Naive B cell (primary cell): ENCODE measurements around the gene GEMIN7. TPM values are rescaled to one million over a fixed set of nuclear protein-coding genes. Genes with fewer than 3 reads are reported as not detected.
"Not testable (repeated sequence)": the region's sequence is repeated elsewhere in the genome, so short reads cannot be mapped to it uniquely, and the experiment has no call there.

Source experiments
- ATAC-seq, 2 donors: fragments of 150-1000 bp; cut with Tn5 transposase; 2 replicates each; pipeline ENCODE4 v1.10.0; 2021; ENCODE audit warnings: low read depth in 2 of 2, mild to moderate bottlenecking in 2 of 2, moderate library complexity in 2 of 2
- DNase-seq: peaks from one replicate; pipeline ENCODE4 v3.0.0; 2022
- H3K27ac Mint-ChIP-seq, 6 donors: one replicate each; pipeline ENCODE4 v1.8.0; 2020 to 2022; ENCODE audit warnings: mild to moderate bottlenecking in 6 of 6, mixed read lengths in 6 of 6, moderate library complexity in 5 of 6, inconsistent platforms in 2 of 6
- H3K27me3 Mint-ChIP-seq, 3 donors: one replicate each; pipeline ENCODE4 v1.8.0; 2021 to 2022; ENCODE audit warnings: mixed read lengths in 3 of 3, mild to moderate bottlenecking in 1 of 3
- H3K36me3 Mint-ChIP-seq, 2 donors: one replicate each; pipeline ENCODE4 v1.8.0; 2020 to 2022; ENCODE audit warnings: mixed read lengths in 2 of 2, inconsistent platforms in 1 of 2, mild to moderate bottlenecking in 1 of 2
- H3K4me1 Mint-ChIP-seq, 3 donors: one replicate each; pipeline ENCODE4 v1.8.0; 2020 to 2022; ENCODE audit warnings: mixed read lengths in 3 of 3, inconsistent platforms in 1 of 3, mild to moderate bottlenecking in 1 of 3, moderate library complexity in 1 of 3
- H3K4me3 Mint-ChIP-seq, 8 donors: one replicate each; pipeline ENCODE4 v1.8.0; 2020 to 2022; ENCODE audit warnings: mild to moderate bottlenecking in 8 of 8, mixed read lengths in 8 of 8, moderate library complexity in 8 of 8, inconsistent platforms in 2 of 8
- H3K9me3 Mint-ChIP-seq, 7 donors: one replicate each; pipeline ENCODE4 v1.8.0; 2020 to 2022; ENCODE audit warnings: mixed read lengths in 7 of 7, mild to moderate bottlenecking in 5 of 7, inconsistent platforms in 2 of 7, moderate library complexity in 1 of 7
- polyA plus RNA-seq, 6 donors: library from polyadenylated mRNA; unstranded; fragments of 300-500 nt; fragmentation: Illumina TruSeq; gene quantifications; one replicate each; pipeline ENCODE4 v1.2.3, GENCODE V29; 2021; ENCODE audit warnings: low read depth in 6 of 6

The GEMIN7 gene
- polyA plus RNA-seq, 6 donors from 2014 or later = 86.8 to 138 (median 102) TPM

GRCh38 chr19:45107621-45108150, 28.6 kb downstream of the GEMIN7 start:
- Mint-ChIP-seq H3K4me3 (peak overlapping the region in 4 of 8 donors; percentile 33 to 65 (median 52)), H3K27me3 (no peaks in the 10 kb centered on the region), H3K36me3 (no peaks in the 10 kb centered on the region), H3K9me3 (no peaks in the 10 kb centered on the region), H3K27ac (peak overlapping the region in 3 of 6 donors; percentile 38 to 76 (median 50)), H3K4me1 (peaks cover 46 to 83% (median 77%) of the 10 kb centered on the region in 3 donors)
- DNase-seq = no peak
- ATAC-seq = no peak

DNA sequence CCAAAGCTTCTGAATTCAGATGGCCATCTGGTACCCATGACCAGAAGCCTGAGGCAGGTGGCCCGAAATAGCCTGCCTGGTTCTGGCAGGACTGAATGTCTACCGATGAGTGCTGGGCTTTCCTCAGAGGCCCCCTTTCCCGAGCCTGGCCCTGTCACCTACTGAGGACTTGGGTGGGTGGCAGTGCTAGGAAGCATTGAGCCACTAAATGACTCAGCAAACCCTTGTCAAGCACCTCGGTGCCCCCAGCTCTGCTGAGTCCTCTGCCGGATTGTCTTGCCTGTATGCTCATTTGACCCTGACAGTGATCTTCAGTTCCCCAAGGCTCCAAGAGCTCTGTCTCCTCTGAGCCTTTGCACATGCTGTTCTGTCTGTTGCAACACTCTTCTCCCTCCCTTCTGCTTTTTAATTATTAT, 31.8 kb downstream of the GEMIN7 start:
- DNase-seq (no peak), ATAC-seq (no peak)
- no peaks in the 10 kb centered on the region for H3K9me3 Mint-ChIP-seq
- no peaks in the 10 kb centered on the region for H3K36me3 Mint-ChIP-seq
- H3K4me1 Mint-ChIP-seq = peaks cover 27 to 79% (median 75%) of the 10 kb centered on the region in 3 donors
- H3K27ac Mint-ChIP-seq = peak overlapping the region in 1 of 6 donors; percentile 50
- H3K27me3 Mint-ChIP-seq = no peaks in the 10 kb centered on the region
- H3K4me3 Mint-ChIP-seq = no peak overlapping the region

- no peaks in the 10 kb centered on the region for H3K36me3 Mint-ChIP-seq
- H3K4me1 Mint-ChIP-seq = peaks cover 34 to 88% (median 75%) of the 10 kb centered on the region in 3 donors
- DNase-seq (no peak), ATAC-seq (no peak)
- no peaks in the 10 kb centered on the region for H3K27me3 Mint-ChIP-seq
- H3K9me3 Mint-ChIP-seq = no peaks in the 10 kb centered on the region
- no peak overlapping the region for H3K4me3 Mint-ChIP-seq
- peak overlapping the region in 2 of 6 donors; percentile 47 to 59 for H3K27ac Mint-ChIP-seq
Measured at GRCh38 chr19:45112111-45112827, 33.2 kb downstream of the GEMIN7 start.

DNA sequence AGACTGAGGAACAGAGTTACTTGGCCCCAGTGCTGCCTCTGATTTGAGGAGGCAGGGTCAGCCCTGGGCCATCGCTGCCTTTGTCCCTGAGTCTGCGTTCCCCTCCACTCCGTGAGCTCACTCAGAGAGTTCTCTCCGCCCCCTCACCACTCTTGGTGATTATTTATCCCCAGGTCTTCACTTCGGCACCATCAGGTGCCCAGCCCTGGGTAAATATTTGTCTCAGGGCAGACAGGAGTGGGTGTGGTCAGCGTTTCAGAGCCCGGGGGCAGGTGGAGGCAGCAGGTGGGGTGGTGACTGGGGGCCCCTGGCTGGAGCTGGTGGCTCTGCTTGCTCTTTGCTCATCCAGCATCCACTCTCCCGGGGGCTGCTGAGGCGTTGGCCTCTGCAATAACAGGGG, 34.6 kb downstream of the GEMIN7 start:
- H3K9me3 Mint-ChIP-seq = no peaks in the 10 kb centered on the region

GRCh38 chr19:45114116-45114515, 35.1 kb downstream of the GEMIN7 start:
- peak overlapping the region in 2 of 6 donors; percentile 59 to 78 for H3K27ac Mint-ChIP-seq
- ATAC-seq (peak in 1 of 2 donors; percentile 30), DNase-seq (no peak)
- peak overlapping the region in 2 of 8 donors; percentile 18 to 55 for H3K4me3 Mint-ChIP-seq
- H3K4me1 Mint-ChIP-seq = peaks cover 43 to 89% (median 78%) of the 10 kb centered on the region in 3 donors
- H3K36me3 Mint-ChIP-seq = no peaks in the 10 kb centered on the region
- H3K27me3 Mint-ChIP-seq = no peaks in the 10 kb centered on the region
- no peaks in the 10 kb centered on the region for H3K9me3 Mint-ChIP-seq

More for the DNA sequence above, 34.6 kb downstream of the GEMIN7 start:
- Mint-ChIP-seq H3K27me3 (no peaks in the 10 kb centered on the region), H3K4me3 (peak overlapping the region in 3 of 8 donors; percentile 15 to 80 (median 55)), H3K36me3 (no peaks in the 10 kb centered on the region), H3K27ac (peak overlapping the region in 1 of 6 donors; percentile 78), H3K4me1 (peaks cover 39 to 89% (median 75%) of the 10 kb centered on the region in 3 donors)
- DNase-seq (no peak), ATAC-seq (no peak)

DNA sequence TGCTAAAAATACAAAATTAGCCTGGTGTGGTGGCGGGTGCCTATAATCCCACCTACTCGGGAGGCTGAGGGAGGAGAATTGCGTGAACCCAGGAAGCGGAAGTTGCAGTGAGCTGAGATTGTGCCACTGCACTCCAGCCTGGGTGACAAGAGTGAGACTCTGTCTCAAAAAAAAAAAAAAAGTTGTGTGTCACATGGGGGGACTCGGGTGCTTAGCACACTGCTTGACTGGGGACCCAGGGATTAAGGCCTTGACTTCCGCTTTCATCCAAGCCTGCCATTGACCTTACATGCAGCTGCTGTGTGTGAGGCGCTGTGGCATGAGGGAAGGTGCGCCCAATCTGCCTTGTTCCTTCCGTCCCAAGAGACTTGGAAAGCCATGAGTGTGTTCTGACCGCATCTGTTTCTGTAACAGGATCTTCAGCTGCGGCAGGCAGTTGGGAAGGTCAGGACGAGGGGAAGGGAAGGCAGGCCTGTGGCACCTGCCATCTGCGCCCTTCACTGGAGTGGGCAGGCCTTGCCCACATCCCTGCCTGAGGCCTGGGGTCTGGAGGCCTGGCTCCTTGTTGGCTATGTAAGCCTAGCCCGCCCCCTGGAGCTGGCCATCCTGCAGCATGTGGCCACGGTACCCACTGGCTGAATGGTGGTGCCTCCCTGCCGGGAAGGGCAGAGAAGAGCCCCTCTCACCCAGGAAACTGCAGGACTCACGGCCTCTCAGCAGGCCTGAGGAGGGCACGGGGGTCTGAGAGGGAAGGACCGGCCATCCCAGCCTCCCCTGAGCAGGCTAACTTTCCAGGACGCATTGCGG, 37.0 kb downstream of the GEMIN7 start:
- no peak for ATAC-seq
- Mint-ChIP-seq H3K4me1 (peaks cover 43 to 92% (median 88%) of the 10 kb centered on the region in 3 donors), H3K4me3 (peak overlapping the region in 3 of 8 donors; percentile 40 to 72 (median 50)), H3K27ac (peak overlapping the region in 3 of 6 donors; percentile 15 to 74 (median 66)), H3K27me3 (no peaks in the 10 kb centered on the region), H3K36me3 (no peaks in the 10 kb centered on the region), H3K9me3 (no peaks in the 10 kb centered on the region)
- DNase-seq = no peak

DNA sequence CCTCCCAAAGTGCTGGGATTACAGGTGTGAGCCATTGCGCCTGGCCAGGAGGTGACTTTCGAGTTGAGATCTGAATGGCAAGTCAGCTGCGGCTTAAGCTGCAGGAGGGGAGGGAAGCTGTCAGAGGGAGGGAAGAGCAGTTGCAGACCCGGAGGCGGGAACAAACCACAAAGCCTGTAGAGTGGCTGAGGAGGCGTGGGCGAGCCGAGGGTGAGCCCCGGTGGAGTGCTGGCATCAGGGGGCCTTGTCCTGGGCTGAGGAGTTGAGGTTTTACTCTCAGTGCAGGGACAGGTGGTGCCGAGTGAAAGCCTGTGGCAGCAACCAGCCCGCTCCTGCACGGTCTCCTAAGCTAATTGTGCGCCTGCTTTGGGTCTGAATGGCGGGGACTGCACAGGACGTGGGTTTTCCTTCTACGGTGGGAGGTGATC, 38.1 kb downstream of the GEMIN7 start:
- peak; percentile 45 to 66 for ATAC-seq
- Mint-ChIP-seq H3K4me3 (peak overlapping the region; percentile 11 to 87 (median 68)), H3K27ac (peak overlapping the region in 2 of 6 donors; percentile 88 to 93), H3K4me1 (peaks cover 51 to 95% (median 92%) of the 10 kb centered on the region in 3 donors), H3K36me3 (no peaks in the 10 kb centered on the region), H3K27me3 (no peaks in the 10 kb centered on the region), H3K9me3 (no peaks in the 10 kb centered on the region)
- peak; percentile 24 for DNase-seq

DNA sequence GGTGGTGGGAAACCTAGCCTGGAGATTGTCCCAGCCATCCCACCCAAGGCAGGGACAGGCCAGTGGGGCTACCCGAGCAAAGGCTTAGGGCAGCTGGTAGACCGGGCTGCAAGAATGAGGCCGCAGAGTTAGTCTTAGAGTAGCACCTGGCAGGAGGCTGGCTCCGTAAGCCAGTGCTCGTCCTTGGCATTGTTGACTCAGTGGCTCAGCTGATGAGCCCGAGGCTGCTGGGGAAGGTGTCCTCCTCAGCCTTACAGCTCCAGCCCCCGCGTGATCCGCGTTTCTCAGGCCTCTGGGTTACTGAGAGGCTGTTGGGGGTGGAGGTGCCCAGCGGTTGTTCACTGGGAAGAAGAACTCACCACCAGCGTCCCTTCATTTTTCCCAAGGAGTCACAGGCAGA, 38.6 kb downstream of the GEMIN7 start:
- H3K27me3 Mint-ChIP-seq = no peaks in the 10 kb centered on the region
- no peaks in the 10 kb centered on the region for H3K36me3 Mint-ChIP-seq
- DNase-seq (no peak), ATAC-seq (no peak)
- H3K4me1 Mint-ChIP-seq = peaks cover 52 to 95% (median 92%) of the 10 kb centered on the region in 3 donors
- peak overlapping the region in 5 of 8 donors; percentile 32 to 87 (median 72) for H3K4me3 Mint-ChIP-seq
- no peaks in the 10 kb centered on the region for H3K9me3 Mint-ChIP-seq
- peak overlapping the region in 3 of 6 donors; percentile 81 to 88 (median 82) for H3K27ac Mint-ChIP-seq

GRCh38 chr19:45118106-45118505, 39.0 kb downstream of the GEMIN7 start:
- Mint-ChIP-seq H3K9me3 (no peaks in the 10 kb centered on the region), H3K4me1 (peaks cover 54 to 98% (median 87%) of the 10 kb centered on the region in 3 donors), H3K27ac (peak overlapping the region in 5 of 6 donors; percentile 7 to 92 (median 67)), H3K27me3 (no peaks in the 10 kb centered on the region), H3K36me3 (no peaks in the 10 kb centered on the region), H3K4me3 (peak overlapping the region; percentile 25 to 87 (median 68))
- DNase-seq (no peak), ATAC-seq (no peak)

DNA sequence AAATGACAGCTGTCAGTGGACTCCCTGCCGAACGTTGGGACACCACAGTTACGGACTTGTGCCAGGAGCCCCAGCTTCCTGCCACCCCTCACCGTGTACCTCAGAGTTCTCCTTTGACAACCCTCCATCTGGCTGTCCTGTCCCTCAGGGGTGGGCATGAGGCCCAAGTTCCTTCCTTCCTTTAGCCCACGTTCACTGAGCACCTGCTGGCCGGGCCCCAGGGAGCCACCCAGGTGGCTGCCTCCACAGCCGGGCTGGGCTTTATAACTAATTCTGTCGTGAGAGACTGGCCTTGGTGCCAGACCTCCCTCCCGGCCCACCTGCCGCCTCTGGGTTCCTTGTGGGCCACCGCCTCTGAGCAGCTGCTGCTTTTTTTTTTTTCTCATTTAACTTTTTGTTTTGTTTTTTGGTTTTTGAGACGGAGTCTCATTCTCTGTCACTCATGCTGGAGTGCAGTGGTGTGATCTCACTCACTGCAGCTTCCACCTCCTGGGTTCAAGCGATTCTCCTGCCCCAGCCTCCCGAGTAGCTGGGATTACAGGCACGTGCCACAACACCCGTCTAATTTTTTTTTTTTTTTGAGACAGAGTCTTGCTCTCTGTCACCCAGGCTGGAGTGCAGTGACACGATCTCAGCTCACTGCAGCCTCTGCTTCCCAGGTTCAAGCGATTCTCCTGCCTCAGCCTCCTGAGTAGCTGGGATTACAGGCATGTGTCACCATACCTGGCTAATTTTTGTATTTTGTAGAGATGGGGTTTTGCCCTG, 39.7 kb downstream of the GEMIN7 start:
- Mint-ChIP-seq H3K4me1 (peaks cover 54 to 93% (median 84%) of the 10 kb centered on the region in 3 donors), H3K27ac (peak overlapping the region; percentile 72 to 94 (median 86)), H3K4me3 (peak overlapping the region; percentile 25 to 87 (median 74))
- H3K9me3 Mint-ChIP-seq, H3K27me3 Mint-ChIP-seq, H3K36me3 Mint-ChIP-seq: not testable (repeated sequence)
- ATAC-seq = peak; percentile 53 to 55
- peak; percentile 42 for DNase-seq

DNA sequence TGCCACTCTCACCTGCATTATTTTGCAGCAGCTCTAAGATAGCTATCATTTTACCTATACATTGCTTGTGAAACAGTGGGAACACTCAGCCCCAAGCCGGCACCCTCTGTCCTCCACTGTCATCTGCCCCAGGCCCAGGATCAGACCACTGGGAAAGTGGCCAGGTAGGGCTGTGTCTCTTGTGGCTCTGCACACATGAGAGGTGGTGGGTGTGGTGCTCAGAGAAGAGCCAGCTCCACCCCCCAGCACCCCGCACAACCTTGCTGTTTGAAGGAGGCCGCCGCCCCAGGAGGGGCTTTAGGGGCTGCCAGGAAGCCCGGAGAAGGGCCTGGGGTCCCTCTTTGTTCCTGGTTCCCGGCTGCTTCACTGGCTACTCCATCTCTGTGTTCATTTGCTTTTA, 40.5 kb downstream of the GEMIN7 start:
- H3K27me3 Mint-ChIP-seq = no peaks in the 10 kb centered on the region
- no peaks in the 10 kb centered on the region for H3K36me3 Mint-ChIP-seq
- H3K4me3 Mint-ChIP-seq = peak overlapping the region in 5 of 8 donors; percentile 44 to 87 (median 58)
- ATAC-seq = no peak
- peaks cover 53 to 93% (median 81%) of the 10 kb centered on the region in 3 donors for H3K4me1 Mint-ChIP-seq
- no peak for DNase-seq
- no peaks in the 10 kb centered on the region for H3K9me3 Mint-ChIP-seq
- peak overlapping the region in 1 of 6 donors; percentile 73 for H3K27ac Mint-ChIP-seq

GRCh38 chr19:45121827-45122345, 42.8 kb downstream of the GEMIN7 start:
- Mint-ChIP-seq H3K4me1 (peaks cover 58 to 94% (median 77%) of the 10 kb centered on the region in 3 donors), H3K27ac (peak overlapping the region in 3 of 6 donors; percentile 10 to 81 (median 53)), H3K27me3 (no peaks in the 10 kb centered on the region), H3K36me3 (no peaks in the 10 kb centered on the region), H3K4me3 (peak overlapping the region in 2 of 8 donors; percentile 24 to 49), H3K9me3 (no peaks in the 10 kb centered on the region)
- DNase-seq (no peak), ATAC-seq (no peak)
